Prostate gland (tissue), 2 donors: ENCODE data around the gene HS1BP3.

ENCODE experiments used
- CTCF ChIP-seq, 4 experiments: fragments of 200-600 bp in 2 of 4; fragments of 450-650 bp in 2 of 4; sonication (generic) in 2 of 4; IDR thresholded peaks; 1 replicate in 3 of 4; 2 replicates in 1 of 4; pipeline ENCODE4 v1.5.1; 2016 to 2019; ENCODE audit warnings: antibody characterized with exemption in 4 of 4, mild to moderate bottlenecking in 2 of 4, moderate library complexity in 2 of 4
- POLR2AphosphoS5 ChIP-seq: sonication (generic); formaldehyde crosslinking; IDR thresholded peaks from one replicate; pipeline ENCODE4 v1.6.1; 2017; ENCODE audit warnings: antibody characterized with exemption

- TF ChIP-seq CTCF (IDR thresholded peaks at IDR 0.05): no peak
- TF ChIP-seq POLR2AphosphoS5: no peak
Observed at GRCh38 chr2:20567926-20568179, 83.0 kb downstream of the HS1BP3 start.
